ENCODE data around the gene ANP32E.
"Not testable (repeated sequence)": the region's sequence is repeated elsewhere in the genome, so short reads cannot be mapped to it uniquely, and the experiment has no call there.

Gene ANP32E

GRCh38 chr1:150234309-150234565 lies 1.7 kb downstream of the ANP32E start:
- no peak for TF ChIP-seq CTCF (IDR thresholded peaks at IDR 0.05; ENCODE audit: extremely low read depth, missing control alignments)
- DNase-seq (ENCODE audit: low spot score): no peak

GRCh38 chr1:150233359-150234308 lies 2.3 kb downstream of the ANP32E start:
- peak; percentile 25 for DNase-seq (ENCODE audit: low spot score)
- no peak for TF ChIP-seq CTCF (IDR thresholded peaks at IDR 0.05; ENCODE audit: extremely low read depth, missing control alignments)

- not testable (repeated sequence) for DNase-seq (ENCODE audit: low spot score)
Measured at GRCh38 chr1:150232921-150233320, 3.0 kb downstream of the ANP32E start.

- not testable (repeated sequence) for DNase-seq (ENCODE audit: low spot score)
Measured at GRCh38 chr1:150228246-150228645, 7.7 kb downstream of the ANP32E start.

GRCh38 chr1:150227228-150227627 lies 8.7 kb downstream of the ANP32E start:
- DNase-seq (ENCODE audit: low spot score): no peak
- TF ChIP-seq CTCF (IDR thresholded peaks at IDR 0.05; ENCODE audit: extremely low read depth, missing control alignments): no peak

GRCh38 chr1:150226486-150226885 lies 9.4 kb downstream of the ANP32E start:
- no peak for DNase-seq (ENCODE audit: low spot score)
- TF ChIP-seq CTCF (IDR thresholded peaks at IDR 0.05; ENCODE audit: extremely low read depth, missing control alignments): no peak

- no peak for DNase-seq (ENCODE audit: low spot score)
- no peak for TF ChIP-seq CTCF (IDR thresholded peaks at IDR 0.05; ENCODE audit: extremely low read depth, missing control alignments)
Measured at GRCh38 chr1:150225546-150225945, 10.4 kb downstream of the ANP32E start.

GRCh38 chr1:150224983-150225382 lies 10.9 kb downstream of the ANP32E start:
- no peak for TF ChIP-seq CTCF (IDR thresholded peaks at IDR 0.05; ENCODE audit: extremely low read depth, missing control alignments)
- DNase-seq (ENCODE audit: low spot score): no peak

Data from GM20000 (cell line).